IMR-90 (cell line): Measurements from ENCODE around the gene SVBP. TPM values are rescaled to one million over a fixed set of nuclear protein-coding genes. Genes with fewer than 3 reads are reported as not detected.

Source experiments
- ATAC-seq: fragments of 200-7000 bp; cut with Tn5 transposase; 2 replicates; pipeline ENCODE4 v1.9.1; 2020; ENCODE audit warnings: low read depth, mild to moderate bottlenecking, moderate library complexity
- BruUV-seq: library from RNA; stranded (reverse); fragments of 400-500 nt; replicated peaks from 2 replicates; lab custom pipeline; 2021; lab: Mats Ljungman, UMichigan
- CTCF ChIA-PET: fragments of 300-600 bp; formaldehyde crosslinking; extraction: SDS; loops from one replicate; lab custom pipeline; 2021; ENCODE audit warnings: antibody characterized with exemption; lab: Yijun Ruan, JAX
- POLR2A ChIA-PET: fragments of 300-600 bp; sonication (Branson Sonifier 250); formaldehyde crosslinking; loops from one replicate; lab custom pipeline; 2022; ENCODE audit warnings: antibody characterized with exemption; ENCODE audit not compliant: unreplicated experiment; lab: Charles Lee
- DNase-seq: peaks from one replicate; pipeline ENCODE4 v3.0.0; 2013
- H2AFZ ChIP-seq: replicated peaks from 2 replicates; pipeline ENCODE3; 2013; ENCODE audit warnings: low read length, mild to moderate bottlenecking; ENCODE audit not compliant: poor library complexity
- H2AK5ac ChIP-seq: 2 replicates; pipeline ENCODE4 v1.6.1; 2013; ENCODE audit warnings: low read depth, low read length, inconsistent platforms
- H2AK9ac ChIP-seq: replicated peaks from 2 replicates; pipeline ENCODE3; 2013; ENCODE audit warnings: mild to moderate bottlenecking, low read depth, low read length, moderate library complexity; ENCODE audit not compliant: poor library complexity
- H2BK120ac ChIP-seq: 2 replicates; pipeline ENCODE4 v1.6.1; 2013; ENCODE audit warnings: low read depth, low read length, inconsistent platforms
- H2BK15ac ChIP-seq: 3 replicates; pipeline ENCODE4 v1.6.1; 2013; ENCODE audit warnings: low read depth, low read length, inconsistent platforms
- H2BK20ac ChIP-seq: 2 replicates; pipeline ENCODE4 v1.6.1; 2013; ENCODE audit warnings: low read depth, mild to moderate bottlenecking, inconsistent platforms, low read length, moderate library complexity
- H2BK5ac ChIP-seq: 2 replicates; pipeline ENCODE4 v1.6.1; 2013; ENCODE audit warnings: mild to moderate bottlenecking, low read depth, low read length, inconsistent platforms; ENCODE audit not compliant: poor library complexity, severe bottlenecking
- H3K14ac ChIP-seq: replicated peaks from 2 replicates; pipeline ENCODE4 v1.6.1; 2013; ENCODE audit warnings: low read depth, low read length, inconsistent platforms
- H3K18ac ChIP-seq: 2 replicates; pipeline ENCODE4 v1.6.1; 2013; ENCODE audit warnings: low read depth, low read length, control low read depth
- H3K23ac ChIP-seq: 2 replicates; pipeline ENCODE4 v1.6.1; 2013; ENCODE audit warnings: low read depth, low read length, inconsistent platforms
- H3K27ac ChIP-seq: 2 replicates; pipeline ENCODE4 v1.5.1; 2013; ENCODE audit warnings: mild to moderate bottlenecking, control low read depth, low read length; ENCODE audit not compliant: insufficient read depth
- H3K27me3 ChIP-seq: 2 replicates; pipeline ENCODE4 v1.6.1; 2013; ENCODE audit warnings: low read length; ENCODE audit not compliant: control insufficient read depth, insufficient read depth
- H3K36me3 ChIP-seq: 2 replicates; pipeline ENCODE4 v1.6.1; 2013; ENCODE audit warnings: low read length, mixed read lengths; ENCODE audit not compliant: control insufficient read depth, insufficient read depth
- H3K4ac ChIP-seq: 2 replicates; pipeline ENCODE4 v1.6.1; 2013; ENCODE audit warnings: low read depth, low read length, inconsistent platforms
- H3K4me1 ChIP-seq: 2 replicates; pipeline ENCODE4 v1.6.1; 2013; ENCODE audit warnings: low read length, mixed read lengths; ENCODE audit not compliant: control insufficient read depth, insufficient read depth
- H3K4me2 ChIP-seq: 2 replicates; pipeline ENCODE4 v1.6.1; 2013; ENCODE audit warnings: low read depth, mild to moderate bottlenecking, control low read depth, low read length, moderate library complexity
- H3K4me3 ChIP-seq: 2 replicates; pipeline ENCODE4 v1.5.1; 2013; ENCODE audit warnings: low read depth, mild to moderate bottlenecking, control low read depth, low read length, moderate library complexity; ENCODE audit not compliant: insufficient read depth
- H3K56ac ChIP-seq: 2 replicates; pipeline ENCODE4 v1.6.1; 2013; ENCODE audit warnings: low read length, inconsistent platforms; ENCODE audit not compliant: insufficient read depth; ENCODE audit errors: extremely low read depth
- H3K79me1 ChIP-seq, 2 experiments: 2 replicates each; pipeline ENCODE4 v1.6.1; 2013; ENCODE audit warnings: low read length in 2 of 2, inconsistent platforms in 1 of 2, low read depth in 1 of 2
- H3K9ac ChIP-seq: 2 replicates; pipeline ENCODE4 v1.6.1; 2013; ENCODE audit warnings: low read depth, low read length, control low read depth
- H3K9me1 ChIP-seq: 2 replicates; pipeline ENCODE4 v1.6.1; 2013; ENCODE audit warnings: low read length, inconsistent platforms; ENCODE audit not compliant: insufficient read depth
- H3K9me3 ChIP-seq: 2 replicates; pipeline ENCODE4 v1.6.1; 2013; ENCODE audit warnings: low read length; ENCODE audit not compliant: control insufficient read depth, insufficient read depth
- H4K20me1 ChIP-seq: 2 replicates; pipeline ENCODE4 v1.6.1; 2013; ENCODE audit warnings: low read length, inconsistent platforms; ENCODE audit not compliant: insufficient read depth
- H4K5ac ChIP-seq: 2 replicates; pipeline ENCODE4 v1.6.1; 2013; ENCODE audit warnings: mild to moderate bottlenecking, low read depth, low read length, control low read depth
- H4K8ac ChIP-seq, 2 experiments: 2 replicates each; pipeline ENCODE4 v1.6.1; 2013; ENCODE audit warnings: low read depth in 2 of 2, low read length in 2 of 2, control low read depth in 1 of 2, inconsistent platforms in 1 of 2
- H4K91ac ChIP-seq: 2 replicates; pipeline ENCODE4 v1.6.1; 2013; ENCODE audit warnings: low read depth, low read length, inconsistent platforms; ENCODE audit not compliant: insufficient read depth
- BHLHE40 ChIP-seq: fragments of 150-350 bp; IDR thresholded peaks from 2 replicates; pipeline ENCODE4 v1.6.1; 2016; ENCODE audit warnings: mild to moderate bottlenecking, low read depth, low read length
- CEBPB ChIP-seq: IDR thresholded peaks from 2 replicates; pipeline ENCODE4 v1.6.1; 2012; ENCODE audit warnings: low read depth, low read length, improper control_type of control experiment
- CHD1 ChIP-seq: IDR thresholded peaks from 2 replicates; pipeline ENCODE4 v1.6.1; 2012; ENCODE audit warnings: low read depth, low read length, improper control_type of control experiment
- FOS ChIP-seq: fragments of 150-350 bp; IDR thresholded peaks from 2 replicates; pipeline ENCODE4 v1.6.1; 2016; ENCODE audit warnings: low read depth, low read length
- MAFK ChIP-seq: IDR thresholded peaks from 2 replicates; pipeline ENCODE4 v1.6.1; 2012; ENCODE audit warnings: low read depth, low read length, improper control_type of control experiment
- MAZ ChIP-seq: IDR thresholded peaks from 2 replicates; pipeline ENCODE4 v1.6.1; 2012; ENCODE audit warnings: low read depth, mild to moderate bottlenecking, low read length, improper control_type of control experiment, moderate library complexity, borderline replicate concordance
- MXI1 ChIP-seq: IDR thresholded peaks from 2 replicates; pipeline ENCODE4 v1.6.1; 2012; ENCODE audit warnings: low read depth, mild to moderate bottlenecking, low read length, moderate library complexity, borderline replicate concordance
- NFE2L2 ChIP-seq: fragments of 150-350 bp; IDR thresholded peaks from 2 replicates; pipeline ENCODE4 v1.6.1; 2016; ENCODE audit warnings: low read depth, mild to moderate bottlenecking, low read length
- POLR2A ChIP-seq: IDR thresholded peaks from 2 replicates; pipeline ENCODE4 v1.6.1; 2012; ENCODE audit warnings: mild to moderate bottlenecking, low read depth, low read length
- RAD21 ChIP-seq: IDR thresholded peaks from 2 replicates; pipeline ENCODE4 v1.6.1; 2012; ENCODE audit warnings: low read length, improper control_type of control experiment
- RCOR1 ChIP-seq: IDR thresholded peaks from 2 replicates; pipeline ENCODE4 v1.6.1; 2012; ENCODE audit warnings: mild to moderate bottlenecking, low read length, improper control_type of control experiment; ENCODE audit not compliant: insufficient replicate concordance
- RFX5 ChIP-seq: IDR thresholded peaks from 2 replicates; pipeline ENCODE4 v1.8.0; 2012; ENCODE audit warnings: low read depth, mild to moderate bottlenecking, low read length, moderate library complexity
- SMC3 ChIP-seq: fragments of 150-350 bp; IDR thresholded peaks from 2 replicates; pipeline ENCODE4 v1.6.1; 2016; ENCODE audit warnings: low read depth, mild to moderate bottlenecking, antibody characterized with exemption, low read length, moderate library complexity
- WGBS, 2 experiments: methylation state at CpG; one replicate each; pipeline versions ENCODE4 v1.1.5 to v1.1.7; 2013; ENCODE audit warnings: missing lambda C conversion rate in 2 of 2; ENCODE audit not compliant: insufficient read length in 1 of 2; ENCODE audit errors: extremely low coverage in 2 of 2; 5-methylcytosine and 5-hydroxymethylcytosine counted together
- dilution Hi-C: fragments of 300-500 bp; cut with HindIII; formaldehyde crosslinking; loops from one replicate; pipeline ENCODE4 v1.14.3; 2018; ENCODE audit warnings: low sequenced_read_pairs; ENCODE audit not compliant: unreplicated experiment
- in situ Hi-C: fragments of 300-500 bp; cut with MboI; formaldehyde crosslinking; loops from 3 replicates; pipeline ENCODE4 v1.14.3; 2019; ENCODE audit warnings: low sequenced_read_pairs, inconsistent platforms, mixed read lengths
- intact Hi-C: fragments of 100-400 bp; cut with micrococcal nuclease; formaldehyde crosslinking; loops from 2 replicates; pipeline ENCODE4 v1.10.0; 2022
- polyA plus RNA-seq, 3 experiments: library from polyadenylated mRNA; depleted of rRNA; stranded (reverse); fragments of >200 nt; gene quantifications; 2 replicates each; pipeline ENCODE4 v1.2.3, GENCODE V29; 2012; ENCODE audit warnings: low replicate concordance in 1 of 3
- total RNA-seq: library from RNA; depleted of rRNA; stranded (reverse); fragments of >200 nt; gene quantifications from 2 replicates; pipeline ENCODE4 v1.2.3, GENCODE V29; 2012
- TF ChIP-seq, protein P1 (sequence below): fragments of 150-350 bp; IDR thresholded peaks from 2 replicates; pipeline ENCODE4 v1.6.1; 2016; ENCODE audit warnings: low read depth, mild to moderate bottlenecking, low read length, moderate library complexity, borderline replicate concordance
- TF ChIP-seq, protein P2 (sequence below): fragments of 150-350 bp; IDR thresholded peaks from 2 replicates; pipeline ENCODE4 v1.6.1; 2017; ENCODE audit warnings: mild to moderate bottlenecking, antibody characterized with exemption, low read length, low read depth
- TF ChIP-seq, protein P3 (sequence below): conservative IDR thresholded peaks from 2 replicates; pipeline ENCODE4 v1.5.1; 2012; ENCODE audit warnings: mild to moderate bottlenecking, low read depth, low read length, improper control_type of control experiment

Gene SVBP
- total and polyA plus RNA-seq, 2 of the 4 experiments (the other 2 are of a cell fraction), result 9.7 to 11.5 TPM

DNA sequence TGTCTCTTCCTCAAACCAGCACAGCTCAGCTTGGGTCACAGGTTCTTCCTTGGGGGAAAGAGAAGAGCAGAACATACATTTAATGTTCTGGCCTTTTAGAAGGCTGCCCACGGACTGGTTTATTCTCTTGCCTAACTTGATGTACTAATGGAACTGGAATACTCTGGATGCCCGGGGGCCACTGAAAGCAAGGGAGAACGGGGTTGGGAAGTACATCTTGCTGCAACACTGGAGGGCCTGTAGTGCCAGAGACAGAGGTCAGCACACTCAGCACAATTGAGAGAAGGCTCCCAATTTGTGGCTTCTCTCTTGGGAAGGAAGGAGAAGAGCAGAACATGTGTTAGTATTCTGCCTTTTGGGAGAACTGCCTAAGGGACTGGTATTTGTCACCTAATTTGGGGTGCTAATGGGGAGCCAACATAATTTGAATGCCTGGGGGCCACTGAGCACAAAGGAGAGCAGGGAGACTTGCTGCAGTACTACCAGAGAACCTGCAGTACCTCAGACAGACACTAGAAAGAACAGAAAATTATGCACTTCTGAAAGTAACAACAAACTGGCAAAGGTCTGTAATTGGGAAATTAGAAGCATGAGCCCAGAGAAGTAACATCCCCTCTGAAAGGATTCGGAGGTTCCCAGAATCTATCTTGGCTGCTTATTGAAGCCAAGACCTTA lies 43.3 kb upstream of the SVBP start:
- no peak overlapping the region for H3K4me2 ChIP-seq
- H2BK20ac ChIP-seq, result no peak overlapping the region
- dilution Hi-C loops, result no loop called here
- no TSS peak for BruUV-seq
- H3K79me1 ChIP-seq, result no peaks in the 10 kb centered on the region
- in situ Hi-C loops, result no loop called here
- H2AK5ac ChIP-seq, result no peak overlapping the region
- H3K18ac ChIP-seq, result no peak overlapping the region
- no peak overlapping the region for H4K5ac ChIP-seq
- TF ChIP-seq MXI1 (no peak), NFE2L2 (no peak), MAZ (no peak), CEBPB (no peak), CHD1 (no peak), BHLHE40 (no peak), POLR2A (no peak), MAFK (no peak), SMC3 (no peak), RAD21 (no peak), FOS (no peak), RCOR1 (no peak), RFX5 (no peak)
- TF ChIP-seq, protein P1, sequence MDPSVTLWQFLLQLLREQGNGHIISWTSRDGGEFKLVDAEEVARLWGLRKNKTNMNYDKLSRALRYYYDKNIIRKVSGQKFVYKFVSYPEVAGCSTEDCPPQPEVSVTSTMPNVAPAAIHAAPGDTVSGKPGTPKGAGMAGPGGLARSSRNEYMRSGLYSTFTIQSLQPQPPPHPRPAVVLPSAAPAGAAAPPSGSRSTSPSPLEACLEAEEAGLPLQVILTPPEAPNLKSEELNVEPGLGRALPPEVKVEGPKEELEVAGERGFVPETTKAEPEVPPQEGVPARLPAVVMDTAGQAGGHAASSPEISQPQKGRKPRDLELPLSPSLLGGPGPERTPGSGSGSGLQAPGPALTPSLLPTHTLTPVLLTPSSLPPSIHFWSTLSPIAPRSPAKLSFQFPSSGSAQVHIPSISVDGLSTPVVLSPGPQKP, result no peak
- TF ChIP-seq, protein P2, sequence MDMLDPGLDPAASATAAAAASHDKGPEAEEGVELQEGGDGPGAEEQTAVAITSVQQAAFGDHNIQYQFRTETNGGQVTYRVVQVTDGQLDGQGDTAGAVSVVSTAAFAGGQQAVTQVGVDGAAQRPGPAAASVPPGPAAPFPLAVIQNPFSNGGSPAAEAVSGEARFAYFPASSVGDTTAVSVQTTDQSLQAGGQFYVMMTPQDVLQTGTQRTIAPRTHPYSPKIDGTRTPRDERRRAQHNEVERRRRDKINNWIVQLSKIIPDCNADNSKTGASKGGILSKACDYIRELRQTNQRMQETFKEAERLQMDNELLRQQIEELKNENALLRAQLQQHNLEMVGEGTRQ, result no peak
- TF ChIP-seq, protein P3, sequence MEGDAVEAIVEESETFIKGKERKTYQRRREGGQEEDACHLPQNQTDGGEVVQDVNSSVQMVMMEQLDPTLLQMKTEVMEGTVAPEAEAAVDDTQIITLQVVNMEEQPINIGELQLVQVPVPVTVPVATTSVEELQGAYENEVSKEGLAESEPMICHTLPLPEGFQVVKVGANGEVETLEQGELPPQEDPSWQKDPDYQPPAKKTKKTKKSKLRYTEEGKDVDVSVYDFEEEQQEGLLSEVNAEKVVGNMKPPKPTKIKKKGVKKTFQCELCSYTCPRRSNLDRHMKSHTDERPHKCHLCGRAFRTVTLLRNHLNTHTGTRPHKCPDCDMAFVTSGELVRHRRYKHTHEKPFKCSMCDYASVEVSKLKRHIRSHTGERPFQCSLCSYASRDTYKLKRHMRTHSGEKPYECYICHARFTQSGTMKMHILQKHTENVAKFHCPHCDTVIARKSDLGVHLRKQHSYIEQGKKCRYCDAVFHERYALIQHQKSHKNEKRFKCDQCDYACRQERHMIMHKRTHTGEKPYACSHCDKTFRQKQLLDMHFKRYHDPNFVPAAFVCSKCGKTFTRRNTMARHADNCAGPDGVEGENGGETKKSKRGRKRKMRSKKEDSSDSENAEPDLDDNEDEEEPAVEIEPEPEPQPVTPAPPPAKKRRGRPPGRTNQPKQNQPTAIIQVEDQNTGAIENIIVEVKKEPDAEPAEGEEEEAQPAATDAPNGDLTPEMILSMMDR, result no peak
- H2AK9ac ChIP-seq, result no peak overlapping the region
- no peak overlapping the region for H2BK120ac ChIP-seq
- H3K36me3 ChIP-seq, result no peaks in the 10 kb centered on the region
- H4K20me1 ChIP-seq, result no peaks in the 10 kb centered on the region
- intact Hi-C loops, result no loop called here
- CTCF ChIA-PET, result no interaction called here
- H2BK5ac ChIP-seq, result no peak overlapping the region
- no peak overlapping the region for H4K8ac ChIP-seq
- H3K56ac ChIP-seq, result no peak overlapping the region
- no peaks in the 10 kb centered on the region for H3K9me1 ChIP-seq
- peaks cover 8% of the 10 kb centered on the region for H3K9me3 ChIP-seq
- no peak for DNase-seq
- no peak for ATAC-seq
- no peak overlapping the region for H2BK15ac ChIP-seq
- no peak overlapping the region for H3K9ac ChIP-seq
- POLR2A ChIA-PET, result no interaction called here
- H3K4ac ChIP-seq, result no peak overlapping the region
- H3K4me3 ChIP-seq, result no peak overlapping the region
- WGBS, 2 experiments, result 100% methylated on average over 1 of the region's 4 CpGs; no CpG with 5 or more reads in 1 of the 2 experiments
- no peak overlapping the region for H3K23ac ChIP-seq
- H3K27ac ChIP-seq, result no peak overlapping the region
- no peaks in the 10 kb centered on the region for H3K4me1 ChIP-seq
- no peak overlapping the region for H4K91ac ChIP-seq
- no peak overlapping the region for H2AFZ ChIP-seq
- H3K14ac ChIP-seq, result no peak overlapping the region
- H3K27me3 ChIP-seq, result peaks cover 4% of the 10 kb centered on the region
